Mucosa of rectum (tissue), 2 donors: ENCODE data around the gene PCDHGA6.

Experiments used
- H3K27ac ChIP-seq, 2 donors: one replicate each; pipeline ENCODE4 v1.7.0; 2013; ENCODE audit warnings: inconsistent platforms in 2 of 2, low read depth in 2 of 2, low read length in 2 of 2
- H3K27me3 ChIP-seq, 2 donors: one replicate each; pipeline ENCODE4 v1.7.0; 2013; ENCODE audit warnings: low read length in 2 of 2; ENCODE audit not compliant: control insufficient read depth in 2 of 2, insufficient read depth in 2 of 2
- H3K36me3 ChIP-seq, 2 donors: one replicate each; pipeline ENCODE4 v1.7.0; 2013; ENCODE audit warnings: low read length in 2 of 2; ENCODE audit not compliant: control insufficient read depth in 2 of 2, insufficient read depth in 2 of 2
- H3K4me1 ChIP-seq, 2 donors: one replicate each; pipeline ENCODE4 v1.7.0; 2013; ENCODE audit warnings: low read length in 2 of 2, mild to moderate bottlenecking in 1 of 2; ENCODE audit not compliant: control insufficient read depth in 2 of 2, insufficient read depth in 2 of 2
- H3K4me3 ChIP-seq, 2 donors: one replicate each; pipeline ENCODE4 v1.7.0; 2013; ENCODE audit warnings: low read length in 2 of 2
- H3K9ac ChIP-seq, 2 donors: one replicate each; pipeline ENCODE4 v1.7.0; 2013; ENCODE audit warnings: low read length in 2 of 2, low read depth in 1 of 2, mild to moderate bottlenecking in 1 of 2
- H3K9me3 ChIP-seq, 2 donors: one replicate each; pipeline ENCODE4 v1.7.0; 2013; ENCODE audit warnings: low read length in 2 of 2; ENCODE audit not compliant: control insufficient read depth in 2 of 2
- donor health status: healthy.
- donor health status: Normal muscosa, but diverticular disease.

The PCDHGA6 gene

DNA sequence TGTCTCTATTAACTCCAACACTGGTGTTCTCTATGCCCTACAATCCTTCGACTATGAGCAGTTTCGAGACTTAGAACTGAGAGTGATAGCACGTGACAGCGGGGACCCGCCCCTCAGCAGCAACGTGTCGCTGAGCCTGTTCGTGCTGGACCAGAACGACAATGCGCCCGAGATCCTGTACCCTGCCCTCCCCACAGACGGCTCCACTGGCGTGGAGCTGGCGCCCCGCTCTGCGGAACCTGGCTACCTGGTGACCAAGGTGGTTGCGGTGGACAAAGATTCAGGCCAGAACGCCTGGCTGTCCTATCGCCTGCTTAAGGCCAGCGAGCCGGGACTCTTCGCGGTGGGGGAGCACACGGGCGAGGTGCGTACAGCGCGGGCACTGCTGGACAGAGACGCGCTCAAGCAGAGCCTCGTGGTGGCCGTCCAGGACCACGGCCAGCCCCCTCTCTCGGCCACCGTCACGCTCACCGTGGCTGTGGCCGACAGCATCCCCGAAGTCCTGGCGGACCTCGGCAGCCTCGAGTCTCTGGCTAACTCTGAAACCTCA lies 49.1 kb downstream of the PCDHGA6 start:
- no peak overlapping the region for H3K9ac ChIP-seq
- H3K9me3 ChIP-seq, result peaks cover 50 to 51% of the 10 kb centered on the region in 2 donors
- H3K27me3 ChIP-seq, result no peaks in the 10 kb centered on the region
- H3K27ac ChIP-seq, result no peak overlapping the region
- H3K36me3 ChIP-seq, result no peaks in the 10 kb centered on the region
- no peak overlapping the region for H3K4me3 ChIP-seq
- no peaks in the 10 kb centered on the region for H3K4me1 ChIP-seq

DNA sequence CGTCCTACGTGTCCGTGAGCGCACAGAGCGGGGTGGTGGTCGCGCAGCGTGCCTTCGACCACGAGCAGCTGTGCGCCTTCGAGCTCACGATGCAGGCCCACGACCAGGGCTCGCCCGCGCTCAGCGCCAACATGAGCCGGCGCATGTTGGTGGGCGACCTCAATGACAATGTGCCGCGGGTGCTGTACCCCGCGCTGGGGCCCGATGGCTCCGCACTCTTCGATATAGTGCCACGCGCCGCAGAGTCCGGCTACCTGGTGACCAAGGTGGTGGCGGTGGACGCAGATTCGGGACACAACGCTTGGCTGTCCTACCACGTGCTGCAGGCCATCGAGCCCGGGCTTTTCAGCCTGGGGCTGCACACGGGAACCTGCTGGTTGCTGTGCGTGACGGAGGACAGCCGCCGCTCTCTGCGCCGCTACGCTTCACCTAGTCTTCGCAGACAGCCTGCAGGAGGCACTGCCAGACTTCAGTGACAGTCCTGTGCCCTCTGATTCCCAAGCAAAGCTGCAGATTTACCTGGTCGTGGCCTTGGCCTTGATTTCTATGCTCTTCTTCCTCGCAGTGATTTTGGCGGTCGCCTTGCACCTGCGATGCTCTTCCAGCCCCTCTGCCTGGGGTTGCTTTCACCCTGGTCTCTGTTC lies 54.2 kb downstream of the PCDHGA6 start:
- Histone ChIP-seq H3K27ac (no peak overlapping the region), H3K36me3 (no peaks in the 10 kb centered on the region), H3K4me1 (no peaks in the 10 kb centered on the region), H3K27me3 (no peaks in the 10 kb centered on the region), H3K4me3 (no peak overlapping the region), H3K9me3 (peaks cover 35 to 39% of the 10 kb centered on the region in 2 donors), H3K9ac (no peak overlapping the region)
